ENCODE results near the gene ACOT13. TPM values are rescaled to one million over a fixed set of nuclear protein-coding genes. Genes with fewer than 3 reads are reported as not detected.

The ACOT13 gene
- total RNA-seq, 4 donors from 2014 or later: 5.6 to 16.8 (median 11.2) TPM

GRCh38 chr6:24738741-24739140 is 71.9 kb downstream of the ACOT13 start:
- H3K27ac ChIP-seq: no peak overlapping the region
- 63 to 72% methylated on average over 3 of the region's 3 CpGs for WGBS, 2 donors (ENCODE audit: low coverage in 1 of 2)
- no peaks in the 10 kb centered on the region for H3K36me3 ChIP-seq
- in situ Hi-C loops (cut with MboI; ENCODE audit: low pct_ligation_motif_present in 1 of 4, low pct_unique_long_range_greater_than_20kb in 1 of 4, low sequenced_read_pairs in 3 of 4) (no loop called here), intact Hi-C loops (cut with DNase I; ENCODE audit: low total_unique reads) (no loop called here)
- H3K27me3 ChIP-seq: no peaks in the 10 kb centered on the region
- H3K4me1 ChIP-seq: peaks cover 0 to 8% (median 0%) of the 10 kb centered on the region in 4 donors
- DNase-seq: no peak
- no peak overlapping the region for H3K4me3 ChIP-seq
- H3K9me3 ChIP-seq: no peaks in the 10 kb centered on the region
- no peak for TF ChIP-seq CTCF (IDR thresholded peaks at IDR 0.05)
- TF ChIP-seq EP300 (IDR thresholded peaks at IDR 0.05; ENCODE audit: low read depth): no peak
- TF ChIP-seq POLR2AphosphoS5 (IDR thresholded peaks at IDR 0.05): no peak
- no peak for TF ChIP-seq POLR2A (IDR thresholded peaks at IDR 0.05)

DNA sequence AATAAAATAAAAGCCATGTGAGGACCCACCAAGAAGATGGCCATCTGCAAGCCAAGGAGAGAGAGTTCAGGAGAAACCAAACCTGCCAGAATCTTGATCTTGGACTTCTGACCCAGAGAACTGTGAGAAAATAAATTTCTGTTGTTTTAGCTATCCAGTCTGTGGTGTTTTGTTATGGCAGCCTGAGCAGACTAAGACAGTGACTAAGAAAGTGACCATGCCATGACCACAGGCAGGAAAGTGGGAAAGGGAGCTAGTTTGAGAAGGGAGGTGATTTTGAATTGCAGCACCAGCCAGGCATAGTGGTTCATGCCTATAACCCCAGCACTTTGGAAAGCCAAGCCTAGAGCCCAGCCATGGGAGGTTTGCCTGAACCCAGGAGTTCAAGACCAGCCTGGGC is 74.0 kb downstream of the ACOT13 start:
- Histone ChIP-seq H3K27ac (no peak overlapping the region), H3K9me3 (no peaks in the 10 kb centered on the region), H3K4me3 (no peak overlapping the region), H3K4me1 (peaks cover 0 to 8% (median 0%) of the 10 kb centered on the region in 4 donors), H3K27me3 (no peaks in the 10 kb centered on the region), H3K36me3 (no peaks in the 10 kb centered on the region)
- DNase-seq: no peak
- intact Hi-C loops (cut with DNase I; ENCODE audit: low total_unique reads): no loop called here
- in situ Hi-C loops (cut with MboI; ENCODE audit: low pct_ligation_motif_present in 1 of 4, low pct_unique_long_range_greater_than_20kb in 1 of 4, low sequenced_read_pairs in 3 of 4): no loop called here
- no peak for TF ChIP-seq POLR2A (IDR thresholded peaks at IDR 0.05)
- no peak for TF ChIP-seq EP300 (IDR thresholded peaks at IDR 0.05; ENCODE audit: low read depth)
- no peak for TF ChIP-seq CTCF (IDR thresholded peaks at IDR 0.05)
- no peak for TF ChIP-seq POLR2AphosphoS5 (IDR thresholded peaks at IDR 0.05)

- intact Hi-C loops (cut with DNase I; ENCODE audit: low total_unique reads) (no loop called here), in situ Hi-C loops (cut with MboI; ENCODE audit: low pct_ligation_motif_present in 1 of 4, low pct_unique_long_range_greater_than_20kb in 1 of 4, low sequenced_read_pairs in 3 of 4) (no loop called here)
- DNase-seq: no peak
- no peak overlapping the region for H3K4me3 ChIP-seq
- TF ChIP-seq POLR2AphosphoS5 (IDR thresholded peaks at IDR 0.05): no peak
- no peak for TF ChIP-seq CTCF (IDR thresholded peaks at IDR 0.05)
- TF ChIP-seq EP300 (IDR thresholded peaks at IDR 0.05; ENCODE audit: low read depth): no peak
- TF ChIP-seq POLR2A (IDR thresholded peaks at IDR 0.05): no peak
- H3K9me3 ChIP-seq: no peaks in the 10 kb centered on the region
- 80 to 87% methylated on average over 4 to 5 of the region's 5 CpGs for WGBS, 2 donors (ENCODE audit: low coverage in 1 of 2)
- H3K4me1 ChIP-seq: peaks cover 0 to 8% (median 0%) of the 10 kb centered on the region in 4 donors
- H3K27me3 ChIP-seq: no peaks in the 10 kb centered on the region
- peak overlapping the region in 2 of 4 donors; percentile 49 to 56 for H3K27ac ChIP-seq
- H3K36me3 ChIP-seq: no peaks in the 10 kb centered on the region
Measured at GRCh38 chr6:24742216-24742738, 75.4 kb downstream of the ACOT13 start.

- 21 to 61% methylated on average over 1 to 2 of the region's 2 CpGs for WGBS, 2 donors (ENCODE audit: low coverage in 1 of 2)
- Histone ChIP-seq H3K27ac (peak overlapping the region; percentile 9 to 56 (median 49)), H3K4me3 (no peak overlapping the region), H3K4me1 (peaks cover 0 to 8% (median 0%) of the 10 kb centered on the region in 4 donors), H3K36me3 (no peaks in the 10 kb centered on the region), H3K9me3 (no peaks in the 10 kb centered on the region), H3K27me3 (no peaks in the 10 kb centered on the region)
- in situ Hi-C loops (cut with MboI; ENCODE audit: low pct_ligation_motif_present in 1 of 4, low pct_unique_long_range_greater_than_20kb in 1 of 4, low sequenced_read_pairs in 3 of 4) (no loop called here), intact Hi-C loops (cut with DNase I; ENCODE audit: low total_unique reads) (no loop called here)
- TF ChIP-seq EP300 (IDR thresholded peaks at IDR 0.05; ENCODE audit: low read depth): no peak
- TF ChIP-seq POLR2AphosphoS5 (IDR thresholded peaks at IDR 0.05): no peak
- no peak for TF ChIP-seq CTCF (IDR thresholded peaks at IDR 0.05)
- no peak for TF ChIP-seq POLR2A (IDR thresholded peaks at IDR 0.05)
- no peak for DNase-seq
Measured at GRCh38 chr6:24743265-24743943, 76.5 kb downstream of the ACOT13 start.
